HCT116 (cell line): ENCODE data around the gene CNKSR1. TPM values are rescaled to one million over a fixed set of nuclear protein-coding genes. Genes with fewer than 3 reads are reported as not detected.

Source experiments
- ATAC-seq: fragments of 200-7000 bp; cut with Tn5 transposase; 2 replicates; pipeline ENCODE4 v1.9.1; 2020; ENCODE audit warnings: mild to moderate bottlenecking, moderate library complexity
- BruUV-seq: library from RNA; stranded (reverse); fragments of 400-500 nt; replicated peaks from 2 replicates; lab custom pipeline; 2021; lab: Mats Ljungman, UMichigan
- CTCF ChIA-PET: fragments of 300-600 bp; sonication (Branson Sonifier 250); formaldehyde crosslinking; loops from one replicate; lab custom pipeline; 2021; ENCODE audit warnings: antibody characterized with exemption; lab: Charles Lee
- POLR2A ChIA-PET: fragments of 300-600, 350-600 bp; sonication (Branson Sonifier 250); formaldehyde crosslinking; loops from one replicate; lab custom pipeline; 2021; ENCODE audit warnings: antibody characterized with exemption; lab: Charles Lee
- RAD21 ChIA-PET, 2 experiments: fragments of 300-600 bp; sonication (Branson Sonifier 250); formaldehyde crosslinking; loops; one replicate each; lab custom pipeline; 2023; ENCODE audit warnings: low total read pairs in 2 of 2; ENCODE audit not compliant: uncharacterized antibody in 2 of 2, unreplicated experiment in 2 of 2, low non-redundant PET in 1 of 2; lab: Charles Lee
- DNase-seq: peaks from one replicate; pipeline ENCODE4 v3.0.0-alpha.2; 2010; ENCODE audit warnings: low read depth, low spot score
- H2AFZ ChIP-seq: fragments of 200-600 bp; shearing (Covaris generic), sonication (generic); 2 replicates; pipeline ENCODE4 v1.6.1; 2017; ENCODE audit warnings: low read depth, mixed run types, mixed read lengths, antibody characterized with exemption, low read length; ENCODE audit not compliant: poor library complexity, severe bottlenecking
- H3K27ac ChIP-seq: 2 replicates; pipeline ENCODE4 v1.5.1; 2012; ENCODE audit warnings: low read depth, low read length
- H3K27me3 ChIP-seq: fragments of 200-600 bp; sonication (generic); 2 replicates; pipeline ENCODE4 v1.6.1; 2016; ENCODE audit warnings: mixed run types, low read length, mixed read lengths; ENCODE audit not compliant: insufficient read depth
- H3K36me3 ChIP-seq, 2 experiments: fragments of 200-500 bp in 1 of 2; fragments of 200-600 bp in 1 of 2; sonication (Bioruptor generic) in 1 of 2; sonication (generic) in 1 of 2; 2 replicates each; pipeline versions ENCODE4 v1.5.1 to v1.6.1; 2014 to 2016; ENCODE audit warnings: low read length in 2 of 2, inconsistent platforms in 1 of 2, mixed read lengths in 1 of 2, mixed run types in 1 of 2; ENCODE audit not compliant: insufficient read depth in 2 of 2, control insufficient read depth in 1 of 2
- H3K4me1 ChIP-seq, 2 experiments: fragments of 200-600 bp in 1 of 2; sonication (generic) in 1 of 2; 2 replicates each; pipeline versions ENCODE4 v1.5.1 to v1.6.1; 2012 to 2017; ENCODE audit warnings: low read length in 2 of 2, inconsistent platforms in 1 of 2, mild to moderate bottlenecking in 1 of 2, mixed read lengths in 1 of 2, mixed run types in 1 of 2, moderate library complexity in 1 of 2; ENCODE audit not compliant: insufficient read depth in 2 of 2, control insufficient read depth in 1 of 2
- H3K4me2 ChIP-seq: fragments of 200-600 bp; sonication (generic); 2 replicates; pipeline ENCODE4 v1.6.1; 2017; ENCODE audit warnings: mixed run types, low read length, mixed read lengths
- H3K4me3 ChIP-seq, 2 experiments: fragments of 200-600 bp in 1 of 2; sonication (generic) in 1 of 2; replicated peaks in 1 of 2; 2 replicates each; pipeline ENCODE4 v1.5.1; 2011 to 2016; ENCODE audit warnings: low read length in 2 of 2, control low read depth in 1 of 2, low read depth in 1 of 2, mild to moderate bottlenecking in 1 of 2, mixed read lengths in 1 of 2, mixed run types in 1 of 2
- H3K79me2 ChIP-seq: fragments of 200-600 bp; sonication (generic); 2 replicates; pipeline ENCODE4 v1.6.1; 2017; ENCODE audit warnings: mild to moderate bottlenecking, mixed run types, low read length, moderate library complexity, mixed read lengths; ENCODE audit not compliant: insufficient read depth
- H3K9ac ChIP-seq: fragments of 200-600 bp; sonication (generic); 2 replicates; pipeline ENCODE4 v1.6.1; 2016; ENCODE audit warnings: low read length, mixed read lengths
- H3K9me2 ChIP-seq: fragments of 200-600 bp; sonication (generic), shearing (Covaris generic); 2 replicates; pipeline ENCODE4 v1.6.1; 2017; ENCODE audit warnings: mixed run types, mild to moderate bottlenecking, moderate library complexity; ENCODE audit not compliant: insufficient read depth
- H3K9me3 ChIP-seq, 2 experiments: fragments of 200-500 bp in 1 of 2; fragments of 200-600 bp in 1 of 2; sonication (Bioruptor generic) in 1 of 2; sonication (generic) in 1 of 2; 2 replicates each; pipeline ENCODE4 v1.6.1; 2014 to 2017; ENCODE audit warnings: low read length in 2 of 2, mixed read lengths in 2 of 2, inconsistent platforms in 1 of 2, low read depth in 1 of 2, mild to moderate bottlenecking in 1 of 2, mixed run types in 1 of 2, moderate library complexity in 1 of 2; ENCODE audit not compliant: control insufficient read depth in 1 of 2, insufficient read depth in 1 of 2
- H4K20me1 ChIP-seq: fragments of 200-600 bp; sonication (generic), shearing (Covaris generic); 2 replicates; pipeline ENCODE4 v1.6.1; 2017; ENCODE audit warnings: mixed run types, mild to moderate bottlenecking, moderate library complexity; ENCODE audit not compliant: insufficient read depth
- CBX3 ChIP-seq: IDR thresholded peaks from 2 replicates; pipeline ENCODE4 v1.6.1; 2012; ENCODE audit warnings: low read depth
- EGR1 ChIP-seq: IDR thresholded peaks from 2 replicates; pipeline ENCODE4 v1.6.1; 2012; ENCODE audit warnings: low read depth
- JUND ChIP-seq: IDR thresholded peaks from 2 replicates; pipeline ENCODE4 v1.6.1; 2012
- POLR2AphosphoS5 ChIP-seq: IDR thresholded peaks from 2 replicates; pipeline ENCODE4 v1.6.1; 2011; ENCODE audit warnings: mild to moderate bottlenecking, low read depth, low read length, moderate library complexity
- RAD21 ChIP-seq: IDR thresholded peaks from 2 replicates; pipeline ENCODE4 v1.6.1; 2012; ENCODE audit warnings: low read depth, mild to moderate bottlenecking
- SP1 ChIP-seq: IDR thresholded peaks from 2 replicates; pipeline ENCODE4 v1.6.1; 2012; ENCODE audit warnings: low read depth
- YY1 ChIP-seq: IDR thresholded peaks from 2 replicates; pipeline ENCODE4 v1.6.1; 2011; ENCODE audit warnings: low read length, low read depth, moderate library complexity, mild to moderate bottlenecking; ENCODE audit not compliant: insufficient replicate concordance; ENCODE audit errors: extremely low read depth
- ZFX ChIP-seq: fragments of 450-650 bp; IDR thresholded peaks from 2 replicates; pipeline ENCODE4 v1.6.1; 2017
- intact Hi-C: fragments of 100-400 bp; cut with micrococcal nuclease; formaldehyde crosslinking; loops from 2 replicates; pipeline ENCODE4 v1.10.0; 2022
- total RNA-seq: library from RNA; stranded (reverse); gene quantifications from one replicate; pipeline ENCODE4 v1.2.1, GENCODE V29; 2021; ENCODE audit not compliant: unreplicated experiment
- TF ChIP-seq, protein P1 (sequence below): IDR thresholded peaks from 2 replicates; pipeline ENCODE4 v1.6.1; 2012
- TF ChIP-seq, protein P2 (sequence below): IDR thresholded peaks from 2 replicates; pipeline ENCODE4 v1.6.1; 2012
- TF ChIP-seq, protein P3 (sequence below): IDR thresholded peaks from 2 replicates; pipeline ENCODE4 v1.6.1; 2012; ENCODE audit warnings: low read depth
- TF ChIP-seq, protein P4 (sequence below), 3 experiments: fragments of 200-600 bp in 1 of 3; sonication (generic) in 1 of 3; IDR thresholded peaks in 2 of 3; conservative IDR thresholded peaks in 1 of 3; 2 replicates each; pipeline ENCODE4 v1.5.1; 2012 to 2017; ENCODE audit warnings: low read depth in 2 of 3, low read length in 2 of 3, antibody characterized with exemption in 1 of 3, borderline replicate concordance in 1 of 3, control low read depth in 1 of 3, mild to moderate bottlenecking in 1 of 3, mixed read lengths in 1 of 3, mixed run types in 1 of 3, moderate library complexity in 1 of 3; ENCODE audit not compliant: insufficient read depth in 1 of 3

CNKSR1 gene
- total RNA-seq, 1 experiment from 2014 or later: 26.6 TPM

DNA sequence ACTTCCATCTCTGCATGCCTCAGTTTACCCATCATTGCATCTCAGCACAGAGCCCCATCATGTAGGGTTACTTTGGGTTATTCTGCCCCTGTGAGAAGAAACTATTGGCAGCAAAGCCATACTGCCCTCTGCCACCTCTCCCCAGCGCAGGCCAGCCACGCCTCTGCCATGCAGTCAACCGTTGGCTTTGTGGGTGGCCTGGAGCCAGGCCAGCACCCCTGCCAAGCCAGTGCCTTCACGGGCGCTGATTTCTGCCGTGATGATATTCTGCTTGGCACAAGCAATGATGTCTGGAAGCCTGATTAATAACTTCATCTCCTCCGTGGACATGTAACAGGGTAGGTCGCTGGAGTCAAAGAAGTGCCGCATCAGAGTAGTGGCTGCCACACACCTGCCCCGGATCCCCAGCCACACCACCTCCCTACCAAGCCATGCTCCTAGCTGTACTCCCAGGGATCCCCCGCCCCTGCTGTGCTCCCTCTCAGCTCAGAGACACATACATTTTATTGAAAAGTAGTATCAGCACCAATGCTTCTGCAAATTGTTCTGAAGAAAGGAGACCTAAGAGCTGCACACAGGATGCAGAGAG is 41.7 kb downstream of the CNKSR1 start:
- H3K79me2 ChIP-seq: no peaks in the 10 kb centered on the region
- no peak for ATAC-seq
- intact Hi-C loops: no loop called here
- H3K9ac ChIP-seq: no peak overlapping the region
- ChIA-PET CTCF (no interaction called here), POLR2A (no interaction called here)
- no peaks in the 10 kb centered on the region for H3K27me3 ChIP-seq
- no peak overlapping the region for H3K27ac ChIP-seq
- no peak for TF ChIP-seq JUND
- TF ChIP-seq, protein P1, sequence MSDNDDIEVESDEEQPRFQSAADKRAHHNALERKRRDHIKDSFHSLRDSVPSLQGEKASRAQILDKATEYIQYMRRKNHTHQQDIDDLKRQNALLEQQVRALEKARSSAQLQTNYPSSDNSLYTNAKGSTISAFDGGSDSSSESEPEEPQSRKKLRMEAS: no peak
- TF ChIP-seq, protein P2, sequence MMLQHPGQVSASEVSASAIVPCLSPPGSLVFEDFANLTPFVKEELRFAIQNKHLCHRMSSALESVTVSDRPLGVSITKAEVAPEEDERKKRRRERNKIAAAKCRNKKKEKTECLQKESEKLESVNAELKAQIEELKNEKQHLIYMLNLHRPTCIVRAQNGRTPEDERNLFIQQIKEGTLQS: no peak
- TF ChIP-seq, all 23 proteins: peak for 0
- Histone ChIP-seq H3K9me3 (no peaks in the 10 kb centered on the region), H3K4me1 (peaks cover 9 to 10% of the 10 kb centered on the region in 2 experiments; a peak in 2 of 4 replicates), H3K36me3 (no peaks in the 10 kb centered on the region), H3K9me2 (no peaks in the 10 kb centered on the region), H2AFZ (no peak overlapping the region), H3K4me3 (no peak overlapping the region), H4K20me1 (no peaks in the 10 kb centered on the region), H3K4me2 (no peak overlapping the region)
- DNase-seq: no peak
- RAD21 ChIA-PET: no interaction called here
- BruUV-seq: no TSS peak

DNA sequence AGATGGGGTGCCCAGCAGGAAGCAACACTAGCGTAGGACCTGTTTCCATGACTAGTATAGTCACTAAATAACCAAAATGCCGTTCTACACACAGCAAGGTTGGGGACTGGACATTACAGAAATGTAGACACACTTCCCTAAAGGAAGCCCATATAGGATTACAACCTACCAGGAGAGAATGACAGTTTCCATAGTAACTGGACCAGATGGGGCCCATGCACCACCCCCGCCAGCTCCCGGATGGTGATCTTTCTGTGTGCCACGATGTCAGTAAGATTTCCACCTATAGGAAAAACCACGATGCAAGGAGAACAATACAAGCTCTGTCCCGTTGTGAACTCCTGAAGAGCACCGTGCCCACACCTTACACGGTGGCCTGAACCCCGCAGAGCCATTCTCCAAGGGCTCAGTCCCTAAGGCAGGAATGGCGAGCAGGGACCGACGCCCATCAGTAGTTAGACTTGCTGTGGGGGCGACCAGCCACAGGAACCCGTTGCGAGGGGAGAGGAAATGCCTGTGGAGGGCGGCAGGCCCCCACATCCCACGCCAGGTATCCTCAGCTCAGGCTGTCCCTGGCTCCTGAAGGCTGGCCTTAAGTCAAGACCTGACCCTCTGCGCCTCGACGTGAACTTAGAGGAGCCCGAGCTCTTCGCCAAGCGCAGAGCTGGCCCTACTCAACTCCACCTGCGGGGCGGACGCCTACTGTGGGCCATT is 43.1 kb downstream of the CNKSR1 start:
- CTCF ChIA-PET: interaction anchor here (3.7 kb wide), 1 partner anchor 13 kb away, joined by 29 read pairs; the partner anchor contains the start of gene CEP85
- RAD21 ChIA-PET: no interaction called here
- TF ChIP-seq RAD21 (no peak), ZFX (no peak), EGR1 (no peak), JUND (no peak), POLR2AphosphoS5 (no peak), SP1 (no peak), YY1 (no peak), CBX3 (no peak)
- TF ChIP-seq, protein P3, sequence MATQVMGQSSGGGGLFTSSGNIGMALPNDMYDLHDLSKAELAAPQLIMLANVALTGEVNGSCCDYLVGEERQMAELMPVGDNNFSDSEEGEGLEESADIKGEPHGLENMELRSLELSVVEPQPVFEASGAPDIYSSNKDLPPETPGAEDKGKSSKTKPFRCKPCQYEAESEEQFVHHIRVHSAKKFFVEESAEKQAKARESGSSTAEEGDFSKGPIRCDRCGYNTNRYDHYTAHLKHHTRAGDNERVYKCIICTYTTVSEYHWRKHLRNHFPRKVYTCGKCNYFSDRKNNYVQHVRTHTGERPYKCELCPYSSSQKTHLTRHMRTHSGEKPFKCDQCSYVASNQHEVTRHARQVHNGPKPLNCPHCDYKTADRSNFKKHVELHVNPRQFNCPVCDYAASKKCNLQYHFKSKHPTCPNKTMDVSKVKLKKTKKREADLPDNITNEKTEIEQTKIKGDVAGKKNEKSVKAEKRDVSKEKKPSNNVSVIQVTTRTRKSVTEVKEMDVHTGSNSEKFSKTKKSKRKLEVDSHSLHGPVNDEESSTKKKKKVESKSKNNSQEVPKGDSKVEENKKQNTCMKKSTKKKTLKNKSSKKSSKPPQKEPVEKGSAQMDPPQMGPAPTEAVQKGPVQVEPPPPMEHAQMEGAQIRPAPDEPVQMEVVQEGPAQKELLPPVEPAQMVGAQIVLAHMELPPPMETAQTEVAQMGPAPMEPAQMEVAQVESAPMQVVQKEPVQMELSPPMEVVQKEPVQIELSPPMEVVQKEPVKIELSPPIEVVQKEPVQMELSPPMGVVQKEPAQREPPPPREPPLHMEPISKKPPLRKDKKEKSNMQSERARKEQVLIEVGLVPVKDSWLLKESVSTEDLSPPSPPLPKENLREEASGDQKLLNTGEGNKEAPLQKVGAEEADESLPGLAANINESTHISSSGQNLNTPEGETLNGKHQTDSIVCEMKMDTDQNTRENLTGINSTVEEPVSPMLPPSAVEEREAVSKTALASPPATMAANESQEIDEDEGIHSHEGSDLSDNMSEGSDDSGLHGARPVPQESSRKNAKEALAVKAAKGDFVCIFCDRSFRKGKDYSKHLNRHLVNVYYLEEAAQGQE: no peak
- TF ChIP-seq, protein P1: no peak
- TF ChIP-seq, protein P4, sequence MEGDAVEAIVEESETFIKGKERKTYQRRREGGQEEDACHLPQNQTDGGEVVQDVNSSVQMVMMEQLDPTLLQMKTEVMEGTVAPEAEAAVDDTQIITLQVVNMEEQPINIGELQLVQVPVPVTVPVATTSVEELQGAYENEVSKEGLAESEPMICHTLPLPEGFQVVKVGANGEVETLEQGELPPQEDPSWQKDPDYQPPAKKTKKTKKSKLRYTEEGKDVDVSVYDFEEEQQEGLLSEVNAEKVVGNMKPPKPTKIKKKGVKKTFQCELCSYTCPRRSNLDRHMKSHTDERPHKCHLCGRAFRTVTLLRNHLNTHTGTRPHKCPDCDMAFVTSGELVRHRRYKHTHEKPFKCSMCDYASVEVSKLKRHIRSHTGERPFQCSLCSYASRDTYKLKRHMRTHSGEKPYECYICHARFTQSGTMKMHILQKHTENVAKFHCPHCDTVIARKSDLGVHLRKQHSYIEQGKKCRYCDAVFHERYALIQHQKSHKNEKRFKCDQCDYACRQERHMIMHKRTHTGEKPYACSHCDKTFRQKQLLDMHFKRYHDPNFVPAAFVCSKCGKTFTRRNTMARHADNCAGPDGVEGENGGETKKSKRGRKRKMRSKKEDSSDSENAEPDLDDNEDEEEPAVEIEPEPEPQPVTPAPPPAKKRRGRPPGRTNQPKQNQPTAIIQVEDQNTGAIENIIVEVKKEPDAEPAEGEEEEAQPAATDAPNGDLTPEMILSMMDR (IDR thresholded peaks at IDR 0.05 in 2 of 3, conservative IDR thresholded peaks at IDR 0.05 in 1 of 3; ENCODE audit: borderline replicate concordance in 1 of 3, insufficient read depth in 1 of 3, low read depth in 2 of 3, low read length in 2 of 3): no peak

More for the DNA sequence above, 43.1 kb downstream of the CNKSR1 start:
- no peaks in the 10 kb centered on the region for H3K9me3 ChIP-seq
- H3K36me3 ChIP-seq: no peaks in the 10 kb centered on the region
- H3K79me2 ChIP-seq: no peaks in the 10 kb centered on the region
- no peak overlapping the region for H3K27ac ChIP-seq
- no peak overlapping the region for H3K4me3 ChIP-seq
- no peak overlapping the region for H3K9ac ChIP-seq
- no peaks in the 10 kb centered on the region for H4K20me1 ChIP-seq
- DNase-seq (no peak), ATAC-seq (peak; percentile 49; the same call in 1 of the 2 replicates)
- H3K4me1 ChIP-seq: peaks cover 9 to 10% of the 10 kb centered on the region in 2 experiments; a peak in 2 of 4 replicates
- no peak overlapping the region; the same call in 1 of the 2 replicates for H3K4me2 ChIP-seq
- POLR2A ChIA-PET: interaction anchor here (1.1 kb wide), 2 partner anchors 13 to 15 kb away, joined by 3 to 4 read pairs; no protein-coding TSS in a partner anchor
- intact Hi-C loops: no loop called here
- BruUV-seq: no TSS peak
- no peaks in the 10 kb centered on the region for H3K27me3 ChIP-seq
- no peaks in the 10 kb centered on the region for H3K9me2 ChIP-seq
- no peak overlapping the region for H2AFZ ChIP-seq
